GM19238 (cell line): ENCODE measurements around the gene CPA3.

Experiments
- DNase-seq: peaks from one replicate; pipeline ENCODE4 v3.0.0; 2011; ENCODE audit warnings: low spot score; ENCODE audit not compliant: insufficient read length

The CPA3 gene

GRCh38 chr3:148857316-148857715 is 7.8 kb upstream of the CPA3 start:
- DNase-seq, result no peak

DNA sequence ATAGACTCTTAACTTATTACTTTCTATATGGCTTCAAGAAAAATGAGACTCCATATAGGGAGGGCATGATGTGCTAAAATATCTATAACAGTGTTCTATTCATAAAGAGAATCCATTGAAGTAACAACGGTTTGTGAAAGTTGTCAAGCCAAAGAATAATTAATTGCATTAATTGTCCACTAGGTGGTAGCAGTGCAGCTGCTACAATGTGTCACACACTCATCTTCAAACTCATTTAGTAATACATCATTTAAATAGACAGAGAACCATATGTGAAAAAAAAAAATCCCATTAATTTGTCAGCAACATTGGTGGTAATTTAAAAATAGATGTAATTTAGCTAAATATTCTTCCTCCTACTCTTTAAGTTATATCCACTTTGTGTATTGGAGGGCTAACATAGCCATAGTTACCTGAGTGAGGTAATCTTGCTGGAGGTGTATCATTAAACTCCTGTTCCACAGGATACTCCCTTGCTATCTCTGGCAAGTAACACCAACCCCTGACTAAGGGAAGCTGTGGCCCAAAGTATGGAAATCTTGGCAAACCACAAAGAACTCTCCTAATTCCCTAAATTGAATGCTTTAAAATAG is 3.7 kb upstream of the CPA3 start:
- DNase-seq, result peak; percentile 11

DNA sequence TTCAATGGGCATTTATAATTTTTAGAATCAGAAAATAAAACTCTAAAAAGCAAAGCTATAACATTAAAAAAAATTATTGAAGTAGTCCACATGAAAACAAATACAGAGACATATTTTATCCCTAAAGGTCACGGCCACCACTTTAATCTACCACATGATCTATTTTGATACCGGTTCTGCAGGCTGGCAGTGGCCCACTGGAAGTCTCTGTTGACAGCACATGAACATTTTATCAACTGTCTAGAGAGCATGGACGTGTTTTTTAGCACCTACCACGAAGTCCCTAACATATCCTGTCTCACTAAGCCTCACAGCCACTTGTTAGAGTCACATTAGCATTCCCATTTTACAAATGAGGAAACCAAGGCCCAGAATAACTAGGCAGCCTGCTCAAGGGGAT is 1.8 kb upstream of the CPA3 start:
- no peak for DNase-seq

DNA sequence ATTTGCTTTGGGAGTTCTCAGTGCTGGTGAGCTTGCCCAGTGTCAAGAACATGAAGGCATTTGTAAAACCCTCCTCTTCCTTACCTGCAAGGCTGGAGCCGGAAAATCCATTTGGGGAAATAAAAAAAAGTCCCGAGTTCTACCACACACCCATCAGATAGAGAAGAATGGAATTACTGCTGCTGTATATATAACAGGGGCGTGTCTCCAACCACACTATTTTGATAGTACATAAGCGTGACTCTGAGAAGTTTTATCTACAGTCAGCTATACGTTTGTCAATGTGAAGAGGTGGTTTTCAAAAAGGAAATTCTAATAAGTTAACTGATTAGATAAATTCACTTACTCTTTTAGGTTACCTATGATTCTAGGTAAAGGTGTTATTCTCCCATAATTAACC is 1.3 kb upstream of the CPA3 start:
- no peak for DNase-seq

DNA sequence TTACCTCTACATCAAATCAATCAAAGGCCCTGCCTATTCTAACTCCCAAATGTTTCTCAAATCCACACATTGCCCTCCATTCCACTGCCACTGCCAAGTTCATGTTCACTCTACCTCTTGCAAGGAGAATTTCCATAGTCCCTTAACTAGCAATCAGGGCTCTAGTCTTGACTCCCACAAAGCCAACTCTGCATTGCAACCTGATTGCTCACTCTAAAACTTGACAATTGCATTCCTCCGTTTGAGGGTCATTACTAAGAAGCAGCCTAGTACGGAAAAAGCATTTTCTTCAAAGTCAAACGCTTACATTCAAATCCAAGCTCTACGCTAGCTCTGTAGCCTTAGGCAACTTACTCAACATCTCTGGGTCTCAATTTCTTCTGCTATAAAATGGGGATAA is 1.2 kb downstream of the CPA3 start:
- DNase-seq, result no peak

DNA sequence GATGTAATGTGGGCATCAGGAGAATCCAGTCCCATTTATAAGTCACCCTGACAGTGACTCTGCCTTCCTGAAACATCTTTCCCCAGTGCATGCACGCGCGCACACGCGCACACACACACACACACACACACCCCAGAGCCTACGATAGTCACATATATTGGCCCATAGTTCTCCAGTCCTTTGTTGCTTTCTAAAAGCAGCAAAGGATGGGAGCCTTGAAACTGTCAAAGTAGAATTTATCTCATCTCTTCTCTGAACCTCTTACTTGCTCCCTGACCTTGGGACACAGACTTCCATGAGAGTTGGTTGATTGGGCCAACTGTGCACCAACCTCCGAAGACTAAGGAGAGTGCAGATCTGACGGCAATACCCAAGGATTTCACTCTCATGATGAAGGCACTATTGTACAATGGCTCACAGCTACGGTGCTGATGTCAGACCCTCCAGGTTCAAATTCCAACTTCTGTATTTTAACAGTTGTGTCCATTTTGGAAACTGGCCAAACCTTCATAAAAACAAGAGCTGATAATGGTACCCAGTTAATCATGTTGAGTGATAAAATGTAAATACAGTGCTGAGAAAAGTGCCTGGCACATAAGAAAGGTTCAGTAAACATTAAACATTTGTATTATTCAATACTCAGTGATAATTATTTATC is 8.3 kb downstream of the CPA3 start:
- DNase-seq, result no peak

GRCh38 chr3:148873977-148874376 is 8.9 kb downstream of the CPA3 start:
- no peak for DNase-seq

DNA sequence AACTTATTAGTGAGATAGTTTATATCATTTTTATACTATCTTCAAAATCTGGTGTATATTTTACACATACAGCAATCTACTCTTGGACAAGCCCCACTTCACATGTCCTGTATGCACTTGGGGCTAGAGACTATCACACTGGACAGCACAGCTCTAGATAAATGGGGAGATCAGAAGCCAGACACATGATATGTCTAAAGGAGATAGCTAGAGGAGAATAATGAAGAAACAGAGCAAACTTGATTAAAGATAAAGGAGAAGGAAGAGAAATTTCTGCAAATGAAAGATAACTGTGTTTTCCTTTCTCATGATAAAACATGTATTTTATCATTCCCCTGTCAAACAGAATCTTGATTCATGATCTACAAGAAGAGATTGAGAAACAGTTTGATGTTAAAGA is 13.0 kb downstream of the CPA3 start:
- no peak for DNase-seq

DNA sequence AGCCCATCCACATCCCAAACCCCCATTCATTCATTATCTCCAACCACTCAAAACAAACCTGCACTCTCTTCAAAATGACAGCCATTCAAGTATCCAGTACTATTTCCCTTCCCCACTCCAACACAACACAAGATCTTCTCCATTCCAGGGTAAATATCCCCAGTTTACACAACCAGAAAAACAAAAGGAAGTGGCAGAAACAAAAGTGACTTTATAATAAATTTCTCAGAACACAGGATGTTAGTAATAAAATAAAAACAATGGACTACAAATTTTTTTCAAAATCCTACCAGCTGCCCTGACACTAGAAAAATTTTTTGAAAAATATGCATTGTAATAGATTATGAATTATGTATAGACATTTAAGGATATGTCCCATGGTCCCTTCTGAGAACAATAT is 14.2 kb downstream of the CPA3 start:
- DNase-seq, result no peak

- no peak for DNase-seq
Observed at GRCh38 chr3:148880681-148881080, 15.6 kb downstream of the CPA3 start.

- no peak for DNase-seq
Observed at GRCh38 chr3:148881286-148881685, 16.2 kb downstream of the CPA3 start.

DNA sequence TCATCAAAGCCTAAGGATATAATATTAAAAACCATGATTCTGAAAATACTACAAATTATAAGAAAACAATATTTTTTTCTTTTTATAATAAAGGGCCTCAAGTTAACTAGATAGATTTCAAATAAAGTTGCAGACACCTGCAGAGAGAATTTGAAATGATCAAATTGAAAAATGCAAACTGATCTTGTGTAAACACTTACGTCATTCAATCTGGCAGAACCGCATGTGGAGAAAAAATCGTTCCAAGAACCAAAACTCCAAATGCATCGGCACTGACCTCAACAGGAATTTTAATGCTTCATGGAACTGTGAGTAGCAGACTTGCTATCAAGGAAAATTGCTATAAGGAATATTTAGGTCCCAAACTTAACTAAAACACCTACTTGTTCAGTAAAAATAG is 17.2 kb downstream of the CPA3 start:
- no peak for DNase-seq

DNA sequence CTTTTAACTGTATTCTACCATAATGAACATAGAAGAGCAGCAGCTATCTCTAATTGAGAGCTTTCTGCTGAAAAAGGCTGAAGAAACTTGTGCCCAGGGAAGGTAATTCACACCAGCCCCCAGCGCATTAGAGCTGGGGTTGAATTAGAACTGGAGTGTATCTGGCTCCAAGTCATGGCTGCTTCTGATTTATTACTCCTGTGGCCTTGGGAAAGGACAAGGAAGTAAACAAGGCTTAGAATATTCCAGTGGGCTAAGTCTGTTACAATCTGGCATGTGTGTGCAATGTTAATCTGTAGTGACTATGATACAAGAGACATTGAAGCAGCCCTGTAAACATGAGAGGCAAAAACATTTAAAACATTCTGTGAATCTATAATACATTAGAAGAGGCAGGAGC is 18.1 kb downstream of the CPA3 start:
- no peak for DNase-seq

DNA sequence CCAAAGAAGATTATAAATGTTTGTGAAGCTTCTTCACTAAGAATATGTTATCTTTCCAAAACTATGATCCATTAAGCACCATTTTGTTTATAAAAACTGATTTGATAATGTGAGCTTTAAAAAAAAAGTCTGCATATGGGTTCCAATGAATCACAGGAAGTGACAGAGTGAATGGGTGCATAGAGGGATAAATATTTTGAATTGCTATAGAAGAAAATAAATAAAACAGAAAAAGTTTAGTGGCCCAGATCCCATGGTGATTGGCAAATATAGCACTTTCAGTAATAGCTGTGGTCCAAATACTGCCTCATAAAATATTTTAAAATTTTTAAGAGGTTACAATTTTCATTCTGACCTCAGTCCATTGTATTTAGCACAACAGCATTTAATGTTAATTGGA is 19.2 kb downstream of the CPA3 start:
- DNase-seq, result no peak

- no peak for DNase-seq
Observed at GRCh38 chr3:148889828-148890227, 24.7 kb downstream of the CPA3 start.

DNA sequence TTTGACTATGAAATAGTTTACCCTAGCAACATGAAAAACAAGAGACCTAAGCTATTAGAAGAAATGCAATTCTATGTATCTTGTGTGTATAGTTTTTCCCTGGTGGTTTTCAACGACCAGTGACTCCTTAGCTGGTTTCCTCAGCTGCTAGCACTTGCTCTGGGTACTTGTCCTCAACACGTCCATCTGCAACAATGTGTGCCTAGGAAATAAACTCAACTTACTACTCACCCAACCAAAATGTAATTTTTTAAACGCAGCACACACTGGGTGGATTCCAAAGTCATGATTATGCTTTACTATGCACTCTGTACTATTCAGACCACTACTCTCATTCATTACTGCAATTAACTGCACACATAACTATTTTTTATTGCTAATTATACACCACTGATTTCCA is 31.0 kb downstream of the CPA3 start:
- DNase-seq, result no peak

GRCh38 chr3:148901987-148902791 is 37.1 kb downstream of the CPA3 start:
- DNase-seq, result no peak

GRCh38 chr3:148903022-148903442 is 37.9 kb downstream of the CPA3 start:
- DNase-seq, result no peak

DNA sequence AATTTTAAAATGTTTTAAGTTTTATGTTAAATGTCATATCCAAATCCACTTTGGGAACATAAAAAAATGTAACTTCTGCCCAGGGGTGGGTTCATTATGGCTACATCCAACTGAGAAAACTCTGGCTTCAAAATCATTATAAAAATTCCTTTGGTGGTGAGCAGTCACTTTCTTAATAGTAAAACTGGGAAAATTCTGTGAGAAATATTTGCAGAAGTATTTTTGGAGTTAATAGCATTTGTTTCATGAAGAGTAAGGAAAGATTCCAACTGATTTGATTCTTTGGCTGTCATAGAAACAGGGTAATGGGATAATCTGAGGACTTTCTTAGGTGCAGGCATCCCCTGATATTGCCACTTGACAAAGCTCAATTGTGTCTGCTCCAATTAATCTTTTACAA is 38.8 kb downstream of the CPA3 start:
- DNase-seq, result no peak

- DNase-seq, result no peak
Observed at GRCh38 chr3:148906667-148907066, 41.6 kb downstream of the CPA3 start.

DNA sequence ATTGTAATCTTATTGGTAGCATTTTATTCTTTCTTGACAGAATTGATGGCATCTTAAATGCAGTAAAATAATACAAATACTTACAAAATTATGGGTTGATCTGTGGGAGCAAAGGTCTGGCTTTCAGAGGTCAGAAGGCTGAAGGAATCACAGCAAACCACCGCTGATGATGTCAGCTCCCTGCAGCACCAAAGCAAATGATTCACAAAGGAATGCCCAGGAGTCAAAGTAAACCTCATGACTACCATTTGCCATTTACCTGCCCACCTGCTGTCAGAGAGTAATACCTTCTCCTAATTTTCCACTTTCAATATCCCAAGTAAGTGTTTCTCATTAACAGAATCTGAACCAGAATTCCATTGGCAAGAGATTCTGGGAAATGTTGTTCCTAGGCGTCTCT is 46.1 kb downstream of the CPA3 start:
- no peak for DNase-seq

DNA sequence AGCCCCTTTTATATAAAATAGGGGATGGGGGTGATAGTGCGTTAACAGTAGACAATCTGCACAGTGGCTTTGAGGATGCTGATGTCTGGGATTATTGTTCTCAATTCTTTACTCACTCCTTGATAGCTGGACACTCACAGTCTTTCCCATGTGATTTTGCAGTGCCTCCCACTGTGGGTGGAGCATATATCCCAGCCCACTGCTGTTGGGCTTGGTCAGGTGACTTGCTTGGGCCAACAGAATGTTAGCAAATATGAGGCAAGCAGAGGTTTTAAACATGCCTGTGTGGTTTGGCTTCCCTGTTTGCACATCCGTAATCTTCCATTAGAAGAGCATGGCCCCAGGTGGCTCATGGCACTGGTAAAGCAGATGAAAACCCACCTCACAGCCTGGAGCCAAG is 46.5 kb downstream of the CPA3 start:
- no peak for DNase-seq
